Measurements from ENCODE around the gene CBFB. TPM values are rescaled to one million over a fixed set of nuclear protein-coding genes. Genes with fewer than 3 reads are reported as not detected.

Gene CBFB
- total RNA-seq, 1 donor from 2014 or later, result 86.6 TPM

GRCh38 chr16:67082100-67082499 is 53.2 kb downstream of the CBFB start:
- DNase-seq (ENCODE audit: low spot score, unreplicated experiment), result no peak
- no peaks in the 10 kb centered on the region for H3K4me1 Mint-ChIP-seq (ENCODE audit: low read depth)

GRCh38 chr16:67082891-67083290 is 53.9 kb downstream of the CBFB start:
- Mint-ChIP-seq H3K4me1 (ENCODE audit: low read depth) (no peaks in the 10 kb centered on the region), H3K9me3 (ENCODE audit: low read depth) (no peaks in the 10 kb centered on the region), H3K27ac (no peak overlapping the region), H3K27me3 (no peaks in the 10 kb centered on the region), H3K4me3 (ENCODE audit: low read depth) (no peak overlapping the region), H3K36me3 (ENCODE audit: insufficient read depth) (peaks cover 4% of the 10 kb centered on the region)
- DNase-seq (ENCODE audit: low spot score, unreplicated experiment), result no peak
- no peak for TF ChIP-seq CTCF (IDR thresholded peaks at IDR 0.05; ENCODE audit: unreplicated experiment)

More at GRCh38 chr16:67082100-67082499, 53.2 kb downstream of the CBFB start:
- no peak for TF ChIP-seq CTCF (IDR thresholded peaks at IDR 0.05; ENCODE audit: unreplicated experiment)
- Mint-ChIP-seq H3K27me3 (no peaks in the 10 kb centered on the region), H3K4me3 (ENCODE audit: low read depth) (no peak overlapping the region), H3K36me3 (ENCODE audit: insufficient read depth) (peaks cover 4% of the 10 kb centered on the region), H3K27ac (no peak overlapping the region), H3K9me3 (ENCODE audit: low read depth) (no peaks in the 10 kb centered on the region)

GRCh38 chr16:67084345-67085028 is 55.5 kb downstream of the CBFB start:
- H3K9me3 Mint-ChIP-seq (ENCODE audit: low read depth), result no peaks in the 10 kb centered on the region
- DNase-seq (ENCODE audit: low spot score, unreplicated experiment), result no peak
- no peak for TF ChIP-seq CTCF (IDR thresholded peaks at IDR 0.05; ENCODE audit: unreplicated experiment)
- no peaks in the 10 kb centered on the region for H3K4me1 Mint-ChIP-seq (ENCODE audit: low read depth)
- no peaks in the 10 kb centered on the region for H3K27me3 Mint-ChIP-seq
- peaks cover 4% of the 10 kb centered on the region for H3K36me3 Mint-ChIP-seq (ENCODE audit: insufficient read depth)
- H3K4me3 Mint-ChIP-seq (ENCODE audit: low read depth), result no peak overlapping the region
- no peak overlapping the region for H3K27ac Mint-ChIP-seq

GRCh38 chr16:67086822-67087221 is 57.9 kb downstream of the CBFB start:
- no peak for TF ChIP-seq CTCF (IDR thresholded peaks at IDR 0.05; ENCODE audit: unreplicated experiment)
- no peaks in the 10 kb centered on the region for H3K27me3 Mint-ChIP-seq
- no peaks in the 10 kb centered on the region for H3K4me1 Mint-ChIP-seq (ENCODE audit: low read depth)
- no peak for DNase-seq (ENCODE audit: low spot score, unreplicated experiment)
- H3K27ac Mint-ChIP-seq, result no peak overlapping the region
- H3K36me3 Mint-ChIP-seq (ENCODE audit: insufficient read depth), result peaks cover 4% of the 10 kb centered on the region
- no peak overlapping the region for H3K4me3 Mint-ChIP-seq (ENCODE audit: low read depth)
- H3K9me3 Mint-ChIP-seq (ENCODE audit: low read depth), result no peaks in the 10 kb centered on the region

- H3K27ac Mint-ChIP-seq, result no peak overlapping the region
- H3K27me3 Mint-ChIP-seq, result no peaks in the 10 kb centered on the region
- H3K9me3 Mint-ChIP-seq (ENCODE audit: low read depth), result no peaks in the 10 kb centered on the region
- H3K4me1 Mint-ChIP-seq (ENCODE audit: low read depth), result peaks cover 3% of the 10 kb centered on the region
- no peak for DNase-seq (ENCODE audit: low spot score, unreplicated experiment)
- TF ChIP-seq CTCF (IDR thresholded peaks at IDR 0.05; ENCODE audit: unreplicated experiment), result no peak
- peaks cover 6% of the 10 kb centered on the region for H3K36me3 Mint-ChIP-seq (ENCODE audit: insufficient read depth)
- H3K4me3 Mint-ChIP-seq (ENCODE audit: low read depth), result no peak overlapping the region
Observed at GRCh38 chr16:67087291-67087690, 58.3 kb downstream of the CBFB start.
